ENCODE results near the gene KCNK6.

- TF ChIP-seq ZNF416 (CRISPR knock-in tag; IDR thresholded peaks at IDR 0.05) (no peak), E2F5 (CRISPR knock-in tag; IDR thresholded peaks at IDR 0.05) (no peak), FOXP4 (CRISPR knock-in tag; IDR thresholded peaks at IDR 0.05) (no peak), ATF1 (CRISPR knock-in tag; IDR thresholded peaks at IDR 0.05) (no peak)
- TF ChIP-seq, protein P1, sequence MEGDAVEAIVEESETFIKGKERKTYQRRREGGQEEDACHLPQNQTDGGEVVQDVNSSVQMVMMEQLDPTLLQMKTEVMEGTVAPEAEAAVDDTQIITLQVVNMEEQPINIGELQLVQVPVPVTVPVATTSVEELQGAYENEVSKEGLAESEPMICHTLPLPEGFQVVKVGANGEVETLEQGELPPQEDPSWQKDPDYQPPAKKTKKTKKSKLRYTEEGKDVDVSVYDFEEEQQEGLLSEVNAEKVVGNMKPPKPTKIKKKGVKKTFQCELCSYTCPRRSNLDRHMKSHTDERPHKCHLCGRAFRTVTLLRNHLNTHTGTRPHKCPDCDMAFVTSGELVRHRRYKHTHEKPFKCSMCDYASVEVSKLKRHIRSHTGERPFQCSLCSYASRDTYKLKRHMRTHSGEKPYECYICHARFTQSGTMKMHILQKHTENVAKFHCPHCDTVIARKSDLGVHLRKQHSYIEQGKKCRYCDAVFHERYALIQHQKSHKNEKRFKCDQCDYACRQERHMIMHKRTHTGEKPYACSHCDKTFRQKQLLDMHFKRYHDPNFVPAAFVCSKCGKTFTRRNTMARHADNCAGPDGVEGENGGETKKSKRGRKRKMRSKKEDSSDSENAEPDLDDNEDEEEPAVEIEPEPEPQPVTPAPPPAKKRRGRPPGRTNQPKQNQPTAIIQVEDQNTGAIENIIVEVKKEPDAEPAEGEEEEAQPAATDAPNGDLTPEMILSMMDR (IDR thresholded peaks at IDR 0.05) = no peak
Measured at GRCh38 chr19:38378866-38379265, 59.2 kb downstream of the KCNK6 start.

All from WTC11 (cell line).